HepG2 (cell line): ENCODE measurements around the gene GNB3. TPM values are rescaled to one million over a fixed set of nuclear protein-coding genes. Genes with fewer than 3 reads are reported as not detected.

Source experiments
- ATF7-NPFF ChIP-seq: sonication (generic); formaldehyde crosslinking; IDR thresholded peaks from 2 replicates; pipeline ENCODE4 v1.8.1; 2023; ENCODE audit warnings: mild to moderate bottlenecking, low read depth, missing genetic modification reagents, moderate library complexity
- DNMT1 ChIP-seq: sonication (generic); formaldehyde crosslinking; IDR thresholded peaks from 2 replicates; pipeline ENCODE4 v1.5.1; 2020; ENCODE audit warnings: mild to moderate bottlenecking, missing genetic modification reagents
- ELF3 ChIP-seq: IDR thresholded peaks from 2 replicates; pipeline ENCODE4 v1.6.1; 2016; ENCODE audit warnings: missing genetic modification reagents, missing compliant biosample characterization
- KDM2A ChIP-seq: sonication (generic); formaldehyde crosslinking; IDR thresholded peaks from 2 replicates; pipeline ENCODE4 v1.4.0; 2020; ENCODE audit warnings: low read depth, missing genetic modification reagents, borderline replicate concordance
- KDM5A ChIP-seq: fragments of 200-600 bp; sonication (generic); IDR thresholded peaks from 2 replicates; pipeline ENCODE4 v1.7.0; 2018; ENCODE audit warnings: antibody characterized with exemption, mild to moderate bottlenecking, low read length, borderline replicate concordance
- NR2F1 ChIP-seq, 2 experiments: fragments of 450-650 bp in 1 of 2; formaldehyde crosslinking in 1 of 2; IDR thresholded peaks; 2 replicates each; pipeline versions ENCODE4 v1.5.0 to v1.6.1; 2016 to 2020; ENCODE audit warnings: mild to moderate bottlenecking in 1 of 2, missing compliant biosample characterization in 1 of 2, missing genetic modification reagents in 1 of 2, moderate library complexity in 1 of 2
- RNF2 ChIP-seq: fragments of 450-650 bp; conservative IDR thresholded peaks from 2 replicates; pipeline ENCODE4 v1.6.1; 2016; ENCODE audit warnings: low read depth
- TEAD3 ChIP-seq: optimal IDR thresholded peaks from 2 replicates; pipeline ENCODE3; 2016; ENCODE audit warnings: borderline replicate concordance
- ZEB1 ChIP-seq: IDR thresholded peaks from 2 replicates; pipeline ENCODE4 v1.6.1; 2012; ENCODE audit warnings: mild to moderate bottlenecking, low read depth, inconsistent platforms; ENCODE audit not compliant: insufficient replicate concordance
- ZNF234 ChIP-seq: sonication (generic); formaldehyde crosslinking; conservative IDR thresholded peaks from 2 replicates; pipeline ENCODE4 v1.5.1; 2020; ENCODE audit warnings: mild to moderate bottlenecking, missing genetic modification reagents
- ZNF30 ChIP-seq: sonication (generic); formaldehyde crosslinking; IDR thresholded peaks from 2 replicates; pipeline ENCODE4 v1.5.0; 2020; ENCODE audit warnings: mild to moderate bottlenecking, missing genetic modification reagents
- ZNF335 ChIP-seq: sonication (generic); formaldehyde crosslinking; IDR thresholded peaks from 2 replicates; pipeline ENCODE4 v1.4.0; 2020; ENCODE audit warnings: missing genetic modification reagents
- ZNF562 ChIP-seq: sonication (generic); formaldehyde crosslinking; IDR thresholded peaks from 2 replicates; pipeline ENCODE4 v1.8.0; 2022; ENCODE audit warnings: missing genetic modification reagents, borderline replicate concordance
- ZNF574 ChIP-seq: sonication (generic); formaldehyde crosslinking; IDR thresholded peaks from 2 replicates; pipeline ENCODE4 v1.4.0; 2020; ENCODE audit warnings: missing genetic modification reagents
- ZNF761 ChIP-seq: sonication (generic); formaldehyde crosslinking; conservative IDR thresholded peaks from 2 replicates; pipeline ENCODE4 v1.4.0; 2020; ENCODE audit warnings: mild to moderate bottlenecking, missing genetic modification reagents
- ZNF770 ChIP-seq: sonication (generic); formaldehyde crosslinking; IDR thresholded peaks from 2 replicates; pipeline ENCODE4 v1.5.0; 2020; ENCODE audit warnings: mild to moderate bottlenecking, missing genetic modification reagents
- ZNF841 ChIP-seq: sonication (generic); formaldehyde crosslinking; IDR thresholded peaks from 2 replicates; pipeline ENCODE4 v1.8.1; 2023; ENCODE audit warnings: missing genetic modification reagents, borderline replicate concordance
- ZSCAN29 ChIP-seq: sonication (generic); formaldehyde crosslinking; conservative IDR thresholded peaks from 2 replicates; pipeline ENCODE4 v1.4.0; 2020; ENCODE audit warnings: mild to moderate bottlenecking, missing genetic modification reagents
- polyA plus RNA-seq, 8 experiments: library from polyadenylated mRNA; depleted of rRNA in 3 of 8; stranded (reverse) in 7 of 8; unstranded in 1 of 8; fragments of >200 nt; fragmentation: Illumina TruSeq in 4 of 8; extraction: Trizol in 4 of 8; gene quantifications; 2 replicates each; pipeline versions ENCODE4 v1.2.1 to v1.2.3, GENCODE V29; 2011 to 2016; ENCODE audit warnings: low read depth in 4 of 8, missing spikeins in 1 of 8, mixed read lengths in 1 of 8; ENCODE audit not compliant: insufficient read depth in 1 of 8
- total RNA-seq, 5 experiments: library from RNA; depleted of rRNA; stranded (reverse); fragments of >200 nt; fragmentation: Illumina TruSeq; extraction: Trizol; gene quantifications; 2 replicates each; pipeline ENCODE4 v1.2.3, GENCODE V29; 2016; ENCODE audit warnings: low read depth in 1 of 5
- TF ChIP-seq, protein P1 (sequence below): sonication (generic); formaldehyde crosslinking; IDR thresholded peaks from 2 replicates; pipeline ENCODE4 v1.4.0; 2020; ENCODE audit warnings: mild to moderate bottlenecking, missing genetic modification reagents
- TF ChIP-seq, protein P2 (sequence below): IDR thresholded peaks from 2 replicates; pipeline ENCODE4 v1.6.1; 2012; ENCODE audit warnings: low read length, improper control_type of control experiment

Gene GNB3
- total and polyA plus RNA-seq, 2 of the 13 experiments (the other 11 are each of a cell fraction or from before 2014, with no cell fraction given), result 1.3 to 3.6 TPM

DNA sequence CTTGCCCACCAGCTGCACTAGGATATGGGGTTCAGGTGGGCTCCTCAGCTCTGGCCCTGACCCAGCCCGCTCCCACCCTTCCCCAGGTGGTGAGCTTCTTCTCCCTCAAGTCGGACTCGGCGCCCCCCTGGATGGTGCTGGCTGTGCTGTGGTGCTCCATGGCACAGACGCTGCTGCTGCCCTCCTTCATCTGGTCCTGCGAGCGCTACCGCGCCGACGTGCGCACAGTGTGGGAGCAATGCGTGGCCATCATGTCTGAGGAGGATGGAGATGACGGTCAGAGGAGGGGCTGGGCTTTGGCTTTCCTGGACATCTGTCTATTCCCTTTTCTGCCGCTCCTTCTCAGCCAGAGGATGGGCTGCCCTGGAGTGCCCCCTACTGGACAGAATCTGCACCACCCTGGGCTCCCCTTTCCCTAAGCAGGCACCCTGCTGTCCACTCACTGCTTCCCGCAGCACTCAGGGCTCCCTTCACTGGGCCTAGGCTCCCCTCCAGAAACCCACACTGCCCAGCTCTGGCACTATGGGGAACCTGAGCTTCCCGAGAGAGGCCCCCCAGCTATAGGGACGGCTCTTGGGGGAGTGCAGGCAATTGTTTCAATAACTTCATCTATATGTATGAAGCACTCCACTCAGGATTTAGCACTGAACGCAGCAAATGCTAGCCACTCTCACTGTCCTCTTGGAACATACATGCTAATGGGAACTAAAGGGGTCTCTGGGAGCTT, 15.2 kb upstream of the GNB3 start (continued):
- no peak for TF ChIP-seq ZNF30 (CRISPR knock-in tag)
- no peak for TF ChIP-seq NR2F1 (CRISPR knock-in tag; IDR thresholded peaks at IDR 0.05)
- no peak for TF ChIP-seq KDM5A
- TF ChIP-seq ZNF335 (CRISPR knock-in tag), result no peak
- no peak for TF ChIP-seq ZNF234 (CRISPR knock-in tag)
- TF ChIP-seq, protein P1, sequence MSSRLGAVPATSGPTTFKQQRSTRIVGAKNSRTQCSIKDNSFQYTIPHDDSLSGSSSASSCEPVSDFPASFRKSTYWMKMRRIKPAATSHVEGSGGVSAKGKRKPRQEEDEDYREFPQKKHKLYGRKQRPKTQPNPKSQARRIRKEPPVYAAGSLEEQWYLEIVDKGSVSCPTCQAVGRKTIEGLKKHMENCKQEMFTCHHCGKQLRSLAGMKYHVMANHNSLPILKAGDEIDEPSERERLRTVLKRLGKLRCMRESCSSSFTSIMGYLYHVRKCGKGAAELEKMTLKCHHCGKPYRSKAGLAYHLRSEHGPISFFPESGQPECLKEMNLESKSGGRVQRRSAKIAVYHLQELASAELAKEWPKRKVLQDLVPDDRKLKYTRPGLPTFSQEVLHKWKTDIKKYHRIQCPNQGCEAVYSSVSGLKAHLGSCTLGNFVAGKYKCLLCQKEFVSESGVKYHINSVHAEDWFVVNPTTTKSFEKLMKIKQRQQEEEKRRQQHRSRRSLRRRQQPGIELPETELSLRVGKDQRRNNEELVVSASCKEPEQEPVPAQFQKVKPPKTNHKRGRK, result no peak
- TF ChIP-seq KDM2A (CRISPR knock-in tag), result peak; percentile 69; the same call in 1 of the 2 replicates
- TF ChIP-seq ZNF574 (CRISPR knock-in tag), result 0 out of 2 replicates have a peak, but pooled peaks have one; percentile 15
- TF ChIP-seq ATF7-NPFF (CRISPR knock-in tag), result no peak
- no peak for TF ChIP-seq ZEB1
- TF ChIP-seq, protein P2, sequence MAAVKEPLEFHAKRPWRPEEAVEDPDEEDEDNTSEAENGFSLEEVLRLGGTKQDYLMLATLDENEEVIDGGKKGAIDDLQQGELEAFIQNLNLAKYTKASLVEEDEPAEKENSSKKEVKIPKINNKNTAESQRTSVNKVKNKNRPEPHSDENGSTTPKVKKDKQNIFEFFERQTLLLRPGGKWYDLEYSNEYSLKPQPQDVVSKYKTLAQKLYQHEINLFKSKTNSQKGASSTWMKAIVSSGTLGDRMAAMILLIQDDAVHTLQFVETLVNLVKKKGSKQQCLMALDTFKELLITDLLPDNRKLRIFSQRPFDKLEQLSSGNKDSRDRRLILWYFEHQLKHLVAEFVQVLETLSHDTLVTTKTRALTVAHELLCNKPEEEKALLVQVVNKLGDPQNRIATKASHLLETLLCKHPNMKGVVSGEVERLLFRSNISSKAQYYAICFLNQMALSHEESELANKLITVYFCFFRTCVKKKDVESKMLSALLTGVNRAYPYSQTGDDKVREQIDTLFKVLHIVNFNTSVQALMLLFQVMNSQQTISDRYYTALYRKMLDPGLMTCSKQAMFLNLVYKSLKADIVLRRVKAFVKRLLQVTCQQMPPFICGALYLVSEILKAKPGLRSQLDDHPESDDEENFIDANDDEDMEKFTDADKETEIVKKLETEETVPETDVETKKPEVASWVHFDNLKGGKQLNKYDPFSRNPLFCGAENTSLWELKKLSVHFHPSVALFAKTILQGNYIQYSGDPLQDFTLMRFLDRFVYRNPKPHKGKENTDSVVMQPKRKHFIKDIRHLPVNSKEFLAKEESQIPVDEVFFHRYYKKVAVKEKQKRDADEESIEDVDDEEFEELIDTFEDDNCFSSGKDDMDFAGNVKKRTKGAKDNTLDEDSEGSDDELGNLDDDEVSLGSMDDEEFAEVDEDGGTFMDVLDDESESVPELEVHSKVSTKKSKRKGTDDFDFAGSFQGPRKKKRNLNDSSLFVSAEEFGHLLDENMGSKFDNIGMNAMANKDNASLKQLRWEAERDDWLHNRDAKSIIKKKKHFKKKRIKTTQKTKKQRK, result no peak
- TF ChIP-seq RNF2, result no peak
- no peak for TF ChIP-seq ELF3 (CRISPR knock-in tag)
- no peak for TF ChIP-seq ZNF562 (CRISPR knock-in tag)
- TF ChIP-seq ZNF761, result no peak
- no peak for TF ChIP-seq ZSCAN29 (CRISPR knock-in tag)
- TF ChIP-seq ZNF841 (CRISPR knock-in tag), result no peak
- TF ChIP-seq ZNF770 (CRISPR knock-in tag), result no peak
- peak; percentile 85 for TF ChIP-seq TEAD3 (CRISPR knock-in tag)
- TF ChIP-seq DNMT1, result peak; percentile 39; the same call in 1 of the 2 replicates
